ENCODE results near the gene IFT172.

Gene IFT172

GRCh38 chr2:27422958-27423357, 66.6 kb downstream of the IFT172 start:
- no peak for DNase-seq (ENCODE audit: low spot score)

- DNase-seq (ENCODE audit: low spot score), result no peak
Measured at GRCh38 chr2:27421660-27422250, 67.8 kb downstream of the IFT172 start.

DNA sequence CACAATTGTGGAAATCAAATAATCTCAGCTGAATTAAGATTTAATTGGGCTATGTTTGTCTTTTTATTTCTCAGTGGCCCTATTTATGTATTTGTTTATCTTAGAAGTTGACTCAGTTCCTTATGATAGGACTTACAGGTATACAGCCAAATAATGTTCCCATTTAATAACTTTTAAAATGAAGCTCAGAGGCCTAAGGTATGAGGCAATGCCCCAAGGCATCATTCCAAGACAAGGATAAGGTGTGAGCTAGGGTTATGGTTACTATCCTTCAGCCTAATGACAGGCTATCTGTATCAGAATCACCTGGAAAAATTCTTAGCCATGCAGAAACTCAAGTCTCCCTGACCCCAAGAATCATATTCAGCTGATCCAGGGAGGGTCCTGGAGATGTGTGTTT, 68.5 kb downstream of the IFT172 start:
- no peak for DNase-seq (ENCODE audit: low spot score)

DNA sequence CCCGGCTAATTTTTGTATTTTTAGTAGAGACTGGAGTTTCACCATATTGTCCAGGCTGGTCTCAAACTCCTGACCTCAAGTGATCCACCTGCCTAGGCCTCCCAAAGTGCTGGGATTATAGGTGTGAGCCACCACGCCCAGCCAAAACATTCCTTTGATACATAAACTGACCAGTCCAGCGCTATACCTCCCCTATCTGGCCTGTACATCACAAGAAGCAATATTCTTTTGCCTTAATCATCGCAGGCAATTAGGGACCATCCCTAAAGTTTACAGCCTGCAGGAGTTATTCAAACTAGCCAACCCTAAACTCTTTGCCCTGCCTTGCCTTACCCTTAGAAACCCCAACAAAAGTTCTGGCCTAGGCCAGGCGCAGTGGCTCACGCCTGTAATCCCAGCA, 73.4 kb downstream of the IFT172 start:
- no peak for DNase-seq (ENCODE audit: low spot score)

GRCh38 chr2:27412419-27413152, 77.0 kb downstream of the IFT172 start:
- no peak for DNase-seq (ENCODE audit: low spot score)

DNA sequence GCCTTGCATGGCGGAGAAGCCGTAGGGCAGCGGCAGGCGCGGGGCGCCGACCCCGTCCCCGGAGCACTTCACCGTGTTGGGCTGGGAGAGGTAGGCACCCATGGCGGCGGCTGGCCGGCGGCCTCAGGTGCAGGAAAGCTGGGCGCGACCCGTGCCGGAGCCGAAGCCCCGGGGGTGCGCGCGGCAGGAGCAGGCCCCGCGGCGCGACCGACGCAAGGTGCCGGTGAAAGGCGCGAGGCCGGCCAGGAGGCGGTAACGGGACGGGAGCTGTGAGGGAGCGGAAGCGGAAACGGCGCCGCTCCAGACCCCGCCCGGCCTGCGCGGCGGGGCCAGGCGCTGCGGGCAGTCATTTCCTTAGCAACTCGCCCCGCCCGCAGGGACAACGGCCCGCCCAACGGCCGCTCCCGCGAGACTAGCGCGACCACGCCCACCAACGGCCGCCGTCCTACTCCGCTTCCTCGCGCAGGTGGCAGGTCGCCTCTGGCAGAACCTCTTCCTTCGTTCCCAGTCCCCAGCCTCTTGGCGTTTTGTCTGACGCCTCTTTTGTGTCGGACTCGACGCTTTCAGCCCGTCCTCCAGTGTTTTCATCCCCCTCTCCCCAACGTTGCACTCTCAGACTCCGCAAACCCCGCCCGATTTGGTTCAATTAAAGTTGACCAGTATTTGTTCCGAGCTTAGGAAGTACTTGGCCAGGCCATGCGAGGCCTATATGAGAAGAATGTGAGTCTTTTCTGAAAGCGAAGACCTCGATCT, 80.0 kb downstream of the IFT172 start, which contains the start of gene PPM1G:
Gene PPM1G, minus strand, starts transcription at position 271 of the 753 bp plus-strand sequence. Its CDS starts 169 bp downstream, at position 102.
- DNase-seq (ENCODE audit: low spot score), result peak; percentile 99

DNA sequence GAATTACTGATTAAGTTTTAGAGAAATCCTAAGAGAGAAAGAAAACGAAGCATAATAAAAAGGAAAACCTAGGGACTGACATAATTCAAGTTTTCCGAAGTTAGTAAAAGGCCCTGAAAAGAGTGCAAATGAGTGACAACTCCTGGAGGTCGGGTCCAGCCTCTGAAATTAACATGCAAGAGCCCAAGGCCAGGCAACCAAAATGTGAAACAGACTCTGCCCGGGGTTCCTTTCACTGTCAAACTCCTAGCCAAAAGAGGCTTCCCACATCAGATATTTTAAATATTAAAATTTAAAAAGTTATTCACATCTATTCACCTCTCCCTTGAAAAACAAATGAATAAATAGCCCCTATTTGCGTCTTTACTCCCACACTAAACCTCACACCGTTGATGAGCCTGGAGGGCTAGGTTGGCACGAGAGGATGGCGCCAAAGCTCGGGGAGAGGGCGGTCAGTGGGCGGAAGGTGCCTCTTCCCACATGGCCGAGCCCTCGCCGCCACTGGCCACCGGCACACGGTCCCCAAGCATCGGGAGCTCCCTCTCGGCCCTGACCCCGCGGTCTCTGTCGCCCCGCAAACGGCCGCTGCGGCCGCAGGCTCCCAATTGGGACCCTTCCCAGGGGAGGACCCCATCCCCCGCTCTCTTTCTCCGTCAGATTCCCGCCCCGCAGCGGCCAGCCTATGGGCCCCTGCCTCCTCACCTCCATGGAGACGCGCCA, 80.8 kb downstream of the IFT172 start:
- peak; percentile 51 for DNase-seq (ENCODE audit: low spot score)

DNA sequence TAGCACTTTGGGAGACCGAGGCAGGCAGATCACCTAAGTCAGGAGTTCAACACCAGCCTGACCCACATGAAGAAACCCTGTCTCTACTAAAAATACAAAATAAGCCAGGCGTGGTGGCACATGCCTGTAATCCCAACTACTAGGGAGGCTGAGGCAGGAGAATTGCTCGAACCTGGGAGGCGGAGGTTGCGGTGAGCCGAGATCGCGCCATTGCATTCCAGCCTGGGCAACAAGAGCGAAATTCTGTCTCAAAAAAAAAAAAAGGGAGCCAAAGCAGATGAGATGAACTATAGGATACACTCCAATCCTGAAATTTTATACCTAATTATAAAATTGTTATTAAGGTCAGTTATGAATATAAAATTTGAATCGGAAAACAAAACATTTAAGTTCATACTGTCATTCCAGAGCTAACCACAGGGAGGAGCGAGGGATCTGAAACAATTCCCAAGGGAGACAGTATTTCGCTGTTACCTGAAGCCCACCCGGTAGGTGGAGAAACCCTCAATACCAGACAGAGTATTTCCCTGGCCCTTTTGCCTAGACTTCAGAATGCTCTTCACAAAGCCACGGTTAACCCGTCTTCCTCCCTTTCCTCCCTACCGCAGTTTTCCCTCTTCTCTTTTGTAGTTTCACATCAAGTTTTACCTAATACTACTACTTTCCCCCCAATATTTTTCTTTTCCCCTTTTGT, 81.6 kb downstream of the IFT172 start:
- peak; percentile 37 for DNase-seq (ENCODE audit: low spot score)

- DNase-seq (ENCODE audit: low spot score), result no peak
Measured at GRCh38 chr2:27400348-27401135, 89.0 kb downstream of the IFT172 start.

GRCh38 chr2:27398962-27399361, 90.6 kb downstream of the IFT172 start:
- DNase-seq (ENCODE audit: low spot score), result no peak
